RKO (cell line): Measurements from ENCODE around the gene ACSL5.

Source experiments
- DNase-seq: peaks from one replicate; pipeline ENCODE4 v3.0.0-alpha.2; 2016; ENCODE audit warnings: low spot score

The ACSL5 gene

GRCh38 chr10:112373912-112374338, at the start of gene ACSL5:
ACSL5 (plus strand) TSS chr10:112374116; CDS start chr10:112394947, 20,831 bp downstream.
- DNase-seq: no peak

GRCh38 chr10:112327678-112328077, 46.2 kb upstream of the ACSL5 start:
- no peak for DNase-seq

- no peak for DNase-seq
Measured at GRCh38 chr10:112330162-112330561, 43.8 kb upstream of the ACSL5 start.

GRCh38 chr10:112330607-112331160, 43.2 kb upstream of the ACSL5 start:
- DNase-seq: no peak

GRCh38 chr10:112332022-112332421, 41.9 kb upstream of the ACSL5 start:
- DNase-seq: no peak

DNA sequence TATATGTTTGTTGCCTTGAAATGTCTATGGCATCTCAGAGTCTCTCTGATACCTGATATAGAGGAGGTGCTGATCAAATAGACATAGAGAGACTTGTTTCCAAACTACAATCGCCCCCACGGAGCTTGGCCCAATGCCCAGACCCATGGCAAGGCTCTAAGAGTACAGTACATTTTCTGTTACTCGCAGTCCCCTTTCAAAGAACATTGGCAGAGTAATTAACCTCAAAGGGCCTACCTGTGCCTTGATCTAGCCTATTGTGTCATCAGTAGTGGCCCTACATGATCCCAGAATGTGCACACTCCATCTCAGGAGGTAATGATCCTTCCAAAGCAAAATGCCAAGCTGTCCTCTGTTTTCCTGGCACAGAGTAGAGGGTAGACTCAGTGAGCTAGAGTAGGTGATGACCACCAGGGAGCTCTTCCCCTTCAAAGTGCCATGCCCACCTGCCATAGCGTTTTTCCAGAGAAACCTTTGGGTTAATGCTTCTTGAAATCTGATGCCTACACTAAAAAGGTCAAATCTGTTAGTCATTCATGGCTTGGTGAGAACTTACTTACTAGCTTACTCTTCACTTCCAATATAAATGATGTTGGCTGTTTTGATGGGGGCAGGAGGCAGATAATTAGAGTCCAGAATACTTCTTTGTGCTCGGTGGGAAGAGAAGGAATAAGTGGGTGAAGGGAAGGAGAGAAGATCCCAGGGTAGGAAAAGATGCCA, 41.2 kb upstream of the ACSL5 start:
- no peak for DNase-seq

GRCh38 chr10:112333452-112333851, 40.5 kb upstream of the ACSL5 start:
- no peak for DNase-seq

DNA sequence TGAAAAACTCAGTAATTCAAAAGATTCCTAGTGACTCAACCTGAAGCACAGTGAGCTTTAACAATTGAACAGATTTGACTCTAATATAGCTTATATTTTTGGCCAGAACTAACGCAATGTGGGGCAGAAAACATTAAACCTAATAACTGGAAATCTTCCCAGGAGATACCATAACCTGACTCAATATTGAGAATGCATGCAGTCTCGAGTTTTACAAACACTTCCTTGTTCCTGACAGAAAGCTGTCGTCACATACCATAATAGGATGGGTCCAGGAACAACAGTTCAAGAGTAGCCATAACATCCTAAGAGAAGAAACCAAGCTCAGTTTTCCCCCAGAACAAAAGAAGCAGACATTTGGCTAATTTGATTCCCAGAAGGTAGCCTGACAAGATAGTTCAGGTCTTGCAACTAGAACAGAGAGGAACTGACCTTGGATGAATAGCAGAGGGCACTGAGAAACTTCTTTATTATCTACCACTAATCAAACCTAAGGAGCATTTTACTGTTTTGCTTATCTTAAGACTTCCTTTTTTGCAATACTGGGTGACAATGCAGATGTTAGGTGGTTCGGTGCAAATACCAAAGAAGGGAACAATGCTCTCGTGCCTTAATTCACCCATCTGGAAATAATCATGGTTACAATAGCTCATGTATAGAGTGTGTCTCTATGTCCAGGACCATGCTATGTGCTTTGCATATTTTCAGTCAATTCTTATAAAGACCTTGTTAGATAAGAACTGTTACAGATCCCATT, 38.6 kb upstream of the ACSL5 start:
- no peak for DNase-seq

- no peak for DNase-seq
Measured at GRCh38 chr10:112335868-112336265, 38.0 kb upstream of the ACSL5 start.

DNA sequence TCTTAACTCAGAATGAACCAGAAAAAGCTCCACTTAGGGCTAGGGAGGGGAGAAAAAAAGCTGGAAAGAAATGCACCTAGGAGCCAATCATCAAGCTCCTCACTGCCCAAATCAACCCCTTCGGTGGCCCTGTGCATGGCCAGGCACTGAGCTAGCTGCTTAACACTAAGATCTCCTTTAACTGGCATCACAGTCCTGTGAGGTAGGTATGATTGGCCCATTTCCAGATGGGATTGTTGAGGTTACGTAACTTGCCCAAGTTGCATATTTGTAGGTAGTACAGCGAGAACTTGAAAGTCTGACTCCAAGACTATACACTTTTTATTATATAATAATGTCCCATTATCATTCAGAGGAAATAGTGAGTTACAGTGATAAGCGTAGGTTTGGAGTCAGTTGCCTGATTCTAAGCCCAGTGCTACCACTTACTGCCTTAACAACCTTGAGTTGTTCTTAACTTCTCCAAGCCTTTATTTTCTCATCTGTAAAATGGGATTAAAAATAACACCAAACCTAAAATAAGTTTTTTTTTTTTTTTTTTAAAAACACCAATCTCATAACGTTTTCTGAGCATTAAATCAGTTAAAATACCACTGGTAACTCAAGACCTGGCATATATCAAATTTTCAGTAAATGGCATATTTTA, 37.2 kb upstream of the ACSL5 start:
- DNase-seq: no peak

DNA sequence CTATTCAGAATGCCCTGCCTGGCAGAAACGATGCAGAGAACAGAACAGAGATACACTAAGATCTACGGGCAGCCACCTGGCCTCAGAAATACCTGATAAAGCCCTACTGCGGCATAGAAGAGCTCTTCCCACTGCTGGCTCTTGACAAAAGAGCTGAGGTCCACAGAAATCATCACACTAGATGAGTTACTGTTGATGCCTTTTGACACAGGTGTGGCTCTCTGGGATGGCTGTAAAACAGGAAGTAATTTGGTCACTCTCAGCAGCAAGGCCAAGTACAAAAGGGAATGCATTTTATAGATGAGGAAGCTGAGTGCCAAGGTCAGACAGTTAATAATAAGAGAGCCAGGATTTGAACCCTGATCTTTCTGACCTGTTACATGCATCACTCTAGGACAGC, 35.0 kb upstream of the ACSL5 start:
- DNase-seq: no peak

DNA sequence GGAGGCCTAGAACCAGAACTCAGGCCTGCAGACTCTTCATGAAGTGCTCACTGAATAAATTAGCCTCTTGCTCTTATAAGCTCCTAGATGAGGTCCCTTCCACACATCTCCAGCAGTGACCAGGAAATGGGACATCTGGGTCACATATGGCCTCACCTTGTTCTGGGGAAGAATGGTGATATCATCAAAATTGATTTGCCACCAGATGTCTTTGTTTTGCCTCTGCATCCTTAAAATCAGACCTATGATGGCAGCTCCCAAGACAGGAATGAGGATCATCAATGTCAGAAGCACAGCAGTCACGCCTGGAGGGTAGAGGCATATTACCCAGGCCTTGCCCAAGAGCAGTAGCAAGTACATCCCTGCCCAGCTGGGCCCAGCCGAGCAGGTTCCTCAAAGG, 33.3 kb upstream of the ACSL5 start:
- no peak for DNase-seq

- no peak for DNase-seq
Measured at GRCh38 chr10:112343056-112343806, 30.7 kb upstream of the ACSL5 start.

DNA sequence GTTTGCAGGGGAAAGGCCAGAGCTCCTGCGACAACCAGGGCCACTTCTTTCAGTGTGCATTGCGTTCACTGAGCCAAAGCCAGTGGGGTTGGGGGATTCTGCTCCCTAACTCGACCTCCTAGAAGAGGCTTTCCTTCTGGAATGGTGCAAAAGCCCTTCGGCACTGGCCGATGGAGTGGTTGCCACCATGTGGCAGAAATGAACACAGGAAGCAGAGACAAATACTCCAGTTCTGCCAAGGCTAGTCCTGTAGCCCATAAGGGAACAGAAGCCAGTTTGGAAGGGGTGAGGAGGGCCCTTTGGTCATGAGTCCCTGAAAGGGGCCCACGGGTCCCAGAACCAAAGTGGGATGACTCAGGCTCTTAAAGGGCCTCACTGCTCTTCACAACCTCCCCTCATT, 29.7 kb upstream of the ACSL5 start:
- no peak for DNase-seq

DNA sequence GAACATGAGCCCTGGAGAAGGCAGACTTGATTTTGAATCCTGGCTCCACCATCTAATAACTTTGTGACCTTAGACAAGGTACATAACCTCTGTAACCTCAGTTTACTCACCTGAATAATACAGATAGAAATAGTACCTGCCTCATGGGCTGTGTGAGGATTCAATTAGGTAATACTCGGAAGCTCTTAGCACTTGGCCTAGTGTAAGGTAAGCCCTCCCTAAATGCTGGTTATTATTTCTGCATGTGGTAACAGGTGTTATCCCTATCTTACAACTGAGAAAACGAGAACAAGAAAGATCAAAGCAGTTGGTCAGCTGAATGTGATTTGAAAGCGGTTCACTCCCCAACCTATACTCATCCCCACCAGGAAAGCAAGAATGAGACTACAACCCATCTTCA, 28.7 kb upstream of the ACSL5 start:
- no peak for DNase-seq

- DNase-seq: no peak
Measured at GRCh38 chr10:112345743-112346142, 28.2 kb upstream of the ACSL5 start.

DNA sequence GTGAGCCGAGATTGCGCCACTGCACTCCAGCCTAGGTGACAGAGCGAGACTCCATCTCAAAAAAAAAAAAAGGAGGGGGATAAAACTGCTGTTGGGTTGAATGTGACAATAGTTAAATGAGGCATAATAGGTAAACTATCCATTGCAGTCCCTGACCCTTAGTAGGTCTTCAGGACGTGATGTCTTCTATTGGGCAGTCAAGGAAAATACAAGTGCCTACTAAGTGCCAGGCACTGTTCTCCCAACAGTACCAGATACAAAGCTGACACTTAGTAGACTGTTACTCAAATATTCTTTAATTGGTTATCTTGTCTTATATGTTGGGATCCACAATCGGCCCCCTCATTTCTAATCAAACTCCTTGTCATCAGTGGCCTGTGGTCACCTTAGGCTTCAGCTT, 27.1 kb upstream of the ACSL5 start:
- no peak for DNase-seq

DNA sequence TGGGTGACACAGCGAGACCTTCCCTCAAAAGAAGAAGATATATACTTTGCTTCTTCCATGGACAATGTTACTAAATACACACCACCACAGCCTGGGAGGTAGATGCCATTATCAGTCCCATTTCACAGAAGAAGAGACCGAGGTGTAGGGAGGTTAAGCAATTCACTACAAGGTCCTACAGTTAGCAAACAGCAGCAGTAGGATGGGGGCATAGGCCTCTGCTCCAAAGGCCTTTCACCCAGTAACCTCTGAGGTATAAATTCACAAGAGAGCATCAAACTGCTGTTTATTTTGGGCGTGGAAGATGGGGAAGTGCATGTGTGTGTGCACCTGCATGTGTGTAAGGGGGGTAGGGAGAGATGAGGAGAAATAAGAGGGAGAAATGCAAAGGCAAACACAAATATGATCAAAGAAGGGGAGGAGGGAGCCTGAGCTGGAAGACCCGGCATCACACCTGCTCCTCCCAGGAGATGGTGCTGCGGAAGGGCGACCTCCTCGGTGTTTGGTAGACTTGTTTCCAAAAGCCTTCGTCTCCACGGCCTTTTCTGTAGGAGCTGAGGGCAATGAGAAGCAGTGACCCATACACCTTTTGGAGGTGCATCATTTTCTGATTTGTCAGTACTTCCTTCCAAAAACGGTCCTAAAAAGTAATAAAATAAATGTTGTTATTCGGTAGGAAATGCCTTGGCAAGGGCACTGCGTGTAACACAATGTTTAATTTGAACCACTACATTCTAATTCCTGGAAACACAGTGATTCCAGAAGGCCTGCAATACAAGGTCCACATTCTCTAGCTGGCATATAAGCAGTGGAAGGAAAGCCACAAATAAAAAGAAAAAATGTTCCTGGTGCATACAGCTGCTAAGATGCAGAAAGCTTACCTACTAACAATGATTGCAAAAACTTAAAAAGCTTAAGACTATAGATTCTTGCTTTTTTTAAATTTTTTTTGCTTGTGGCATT, 25.9 kb upstream of the ACSL5 start:
- no peak for DNase-seq

GRCh38 chr10:112348759-112349158, 25.2 kb upstream of the ACSL5 start:
- no peak for DNase-seq

GRCh38 chr10:112349521-112350085, 24.3 kb upstream of the ACSL5 start:
- DNase-seq: no peak

GRCh38 chr10:112351146-112351545, 22.8 kb upstream of the ACSL5 start:
- DNase-seq: no peak
